PC-3 (cell line): Measurements from ENCODE around the gene KRTAP10-2.

ENCODE experiments used
- EZH2 ChIP-seq: fragments of 300-600 bp; sonication (generic); IDR thresholded peaks from one replicate; pipeline ENCODE4 v1.6.1; 2017; ENCODE audit warnings: antibody characterized with exemption, mild to moderate bottlenecking, low read length; ENCODE audit not compliant: unreplicated experiment
- EZH2phosphoT487 ChIP-seq: fragments of 300-600 bp; sonication (generic); IDR thresholded peaks from 2 replicates; pipeline ENCODE4 v1.6.1; 2018; ENCODE audit warnings: mild to moderate bottlenecking, antibody characterized with exemption, low read length, borderline replicate concordance
- TF ChIP-seq, protein P1 (sequence below): fragments of 300-600 bp; sonication (generic); conservative IDR thresholded peaks from 2 replicates; pipeline ENCODE4 v1.5.1; 2017; ENCODE audit warnings: antibody characterized with exemption, low read depth, mild to moderate bottlenecking, low read length

DNA sequence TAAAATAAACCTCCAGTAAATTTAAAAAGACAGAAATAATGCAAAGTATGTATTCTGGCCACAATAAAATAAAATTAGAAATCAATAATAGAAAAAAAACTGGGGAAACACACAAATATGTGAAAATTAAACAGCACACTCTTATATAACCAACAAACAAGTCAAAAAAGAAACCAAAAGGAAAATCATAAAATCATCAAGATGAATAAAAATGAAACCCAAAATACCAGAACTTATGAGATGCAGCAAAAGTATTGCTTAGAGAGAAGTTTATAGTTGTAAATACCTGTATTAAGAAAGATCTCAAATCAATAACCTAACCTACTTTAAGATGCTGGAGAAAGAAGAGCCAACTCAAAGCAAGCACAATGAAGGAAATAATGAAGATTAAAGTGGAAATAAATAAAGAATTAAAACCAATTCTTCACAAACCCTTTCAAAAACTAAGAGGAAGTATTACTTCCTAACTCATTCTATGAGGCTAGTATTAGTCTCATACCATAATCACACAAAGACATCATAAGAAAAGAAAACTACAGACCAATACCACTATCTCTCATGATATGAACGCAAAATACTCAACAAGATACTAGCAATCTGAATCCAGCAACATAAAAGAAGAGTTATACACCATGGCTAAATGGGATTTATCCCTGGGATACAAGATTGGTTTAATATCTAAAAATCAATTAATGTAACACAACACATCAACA is 13.7 kb upstream of the KRTAP10-2 start:
- TF ChIP-seq EZH2 (no peak), EZH2phosphoT487 (no peak)
- TF ChIP-seq, protein P1, sequence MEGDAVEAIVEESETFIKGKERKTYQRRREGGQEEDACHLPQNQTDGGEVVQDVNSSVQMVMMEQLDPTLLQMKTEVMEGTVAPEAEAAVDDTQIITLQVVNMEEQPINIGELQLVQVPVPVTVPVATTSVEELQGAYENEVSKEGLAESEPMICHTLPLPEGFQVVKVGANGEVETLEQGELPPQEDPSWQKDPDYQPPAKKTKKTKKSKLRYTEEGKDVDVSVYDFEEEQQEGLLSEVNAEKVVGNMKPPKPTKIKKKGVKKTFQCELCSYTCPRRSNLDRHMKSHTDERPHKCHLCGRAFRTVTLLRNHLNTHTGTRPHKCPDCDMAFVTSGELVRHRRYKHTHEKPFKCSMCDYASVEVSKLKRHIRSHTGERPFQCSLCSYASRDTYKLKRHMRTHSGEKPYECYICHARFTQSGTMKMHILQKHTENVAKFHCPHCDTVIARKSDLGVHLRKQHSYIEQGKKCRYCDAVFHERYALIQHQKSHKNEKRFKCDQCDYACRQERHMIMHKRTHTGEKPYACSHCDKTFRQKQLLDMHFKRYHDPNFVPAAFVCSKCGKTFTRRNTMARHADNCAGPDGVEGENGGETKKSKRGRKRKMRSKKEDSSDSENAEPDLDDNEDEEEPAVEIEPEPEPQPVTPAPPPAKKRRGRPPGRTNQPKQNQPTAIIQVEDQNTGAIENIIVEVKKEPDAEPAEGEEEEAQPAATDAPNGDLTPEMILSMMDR, result no peak
